GM18907 (cell line): ENCODE measurements around the gene ZNF488.

Experiments used
- ATAC-seq: cut with Tn5 transposase; IDR thresholded peaks from one replicate; pipeline ENCODE4 v1.9.1; 2021; ENCODE audit warnings: mild to moderate bottlenecking, moderate library complexity; ENCODE audit not compliant: unreplicated experiment

The ZNF488 gene

GRCh38 chr10:47332371-47332770, 51.7 kb downstream of the ZNF488 start:
- ATAC-seq: no peak

- no peak for ATAC-seq
Observed at GRCh38 chr10:47331954-47332353, 52.1 kb downstream of the ZNF488 start.

DNA sequence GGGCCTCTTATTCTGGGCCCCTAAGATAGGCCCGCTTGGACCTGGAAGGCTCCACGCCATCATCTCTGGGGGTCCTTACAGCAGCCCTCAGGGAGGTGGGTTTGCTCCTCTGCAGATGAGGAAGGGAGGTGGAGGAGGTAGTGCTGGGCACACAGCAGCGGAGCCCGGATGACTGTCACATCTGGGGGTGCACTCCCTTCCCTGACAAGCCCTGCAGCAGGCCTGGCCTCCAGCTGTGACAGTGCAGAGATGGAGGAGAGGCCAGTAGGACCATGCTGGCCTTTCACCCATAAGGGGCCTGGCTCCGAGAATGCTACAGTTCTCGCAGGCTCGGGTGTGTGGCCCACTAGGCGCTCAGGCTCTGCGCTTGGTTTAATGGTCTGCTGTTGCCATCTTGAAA, 52.6 kb downstream of the ZNF488 start:
- ATAC-seq: no peak

DNA sequence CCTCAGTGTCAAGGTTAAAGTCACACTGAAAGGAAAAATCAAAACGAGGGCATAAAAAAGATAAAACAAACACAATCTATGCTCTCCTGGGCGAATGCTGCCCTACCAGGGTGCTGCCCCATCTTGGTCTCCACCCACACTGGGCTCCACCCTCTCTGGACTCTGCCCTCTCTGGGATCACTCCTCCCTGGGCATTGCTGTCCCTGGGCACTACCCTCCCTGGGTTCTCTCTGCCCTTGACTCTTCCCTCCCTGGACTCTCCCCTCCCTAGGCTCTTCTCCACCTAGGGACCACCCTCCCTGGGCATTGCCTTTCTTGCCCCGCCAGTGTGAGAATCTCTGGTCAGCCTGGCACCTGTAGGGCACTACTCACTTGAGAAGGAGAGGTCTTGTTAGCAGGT, 53.3 kb downstream of the ZNF488 start:
- no peak for ATAC-seq

DNA sequence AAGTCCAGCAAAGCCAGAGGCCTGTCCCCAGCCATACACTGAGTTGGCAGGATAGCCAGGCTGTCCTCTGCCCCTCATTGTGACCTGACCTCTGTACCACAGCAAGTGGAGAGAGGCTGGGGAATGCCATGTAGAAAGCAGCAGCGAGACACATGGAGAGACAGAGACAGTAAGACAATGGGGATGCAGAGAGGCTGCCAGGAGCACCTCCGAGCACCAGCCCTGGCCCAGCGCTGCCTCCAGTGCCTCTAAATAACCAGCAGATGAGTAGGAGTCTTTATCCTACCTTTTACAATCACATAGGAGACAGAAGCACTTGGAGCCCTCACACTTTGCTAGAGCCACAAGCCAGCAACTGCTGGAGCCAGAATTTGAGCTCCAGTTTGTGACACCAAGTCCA, 53.7 kb downstream of the ZNF488 start:
- no peak for ATAC-seq

DNA sequence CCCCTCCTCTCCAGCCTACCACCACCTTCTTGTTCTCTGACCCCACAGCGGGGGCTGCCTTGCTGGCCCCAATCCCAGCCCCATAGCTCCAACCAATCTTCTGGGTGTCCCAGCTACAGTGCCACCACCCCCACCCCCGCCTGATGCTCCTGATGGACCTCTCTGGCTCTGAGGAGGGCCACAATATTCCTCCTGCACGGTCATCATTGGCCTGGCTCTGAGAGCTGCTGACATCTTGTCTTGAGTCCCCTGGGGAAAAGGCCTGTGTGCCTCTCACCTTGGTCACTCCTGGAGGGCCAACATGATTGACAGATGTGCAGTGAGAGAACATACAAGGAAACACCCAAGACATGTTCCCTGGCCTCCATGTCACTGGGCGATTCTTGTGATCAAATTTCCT, 54.2 kb downstream of the ZNF488 start:
- ATAC-seq: no peak

DNA sequence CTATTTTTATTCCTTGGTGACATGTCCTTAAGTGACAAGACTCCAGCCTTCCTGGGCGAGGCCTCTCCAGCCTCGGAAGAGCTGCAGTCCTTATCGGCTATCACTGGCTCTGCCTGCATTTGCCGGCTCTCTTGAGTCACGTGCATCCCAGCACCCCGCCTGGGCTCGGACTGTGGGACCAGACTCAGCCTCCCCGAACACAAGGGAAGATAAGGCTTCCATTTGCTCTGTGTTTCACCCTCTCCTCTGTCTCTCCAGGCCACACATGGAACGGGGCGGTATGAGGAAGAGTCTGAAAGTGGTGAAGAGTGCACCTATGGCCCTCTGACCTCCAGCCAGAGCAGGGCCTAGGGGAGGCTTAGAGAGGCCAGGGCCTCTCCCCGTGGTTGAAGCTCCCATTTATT, 57.2 kb downstream of the ZNF488 start:
- no peak for ATAC-seq

DNA sequence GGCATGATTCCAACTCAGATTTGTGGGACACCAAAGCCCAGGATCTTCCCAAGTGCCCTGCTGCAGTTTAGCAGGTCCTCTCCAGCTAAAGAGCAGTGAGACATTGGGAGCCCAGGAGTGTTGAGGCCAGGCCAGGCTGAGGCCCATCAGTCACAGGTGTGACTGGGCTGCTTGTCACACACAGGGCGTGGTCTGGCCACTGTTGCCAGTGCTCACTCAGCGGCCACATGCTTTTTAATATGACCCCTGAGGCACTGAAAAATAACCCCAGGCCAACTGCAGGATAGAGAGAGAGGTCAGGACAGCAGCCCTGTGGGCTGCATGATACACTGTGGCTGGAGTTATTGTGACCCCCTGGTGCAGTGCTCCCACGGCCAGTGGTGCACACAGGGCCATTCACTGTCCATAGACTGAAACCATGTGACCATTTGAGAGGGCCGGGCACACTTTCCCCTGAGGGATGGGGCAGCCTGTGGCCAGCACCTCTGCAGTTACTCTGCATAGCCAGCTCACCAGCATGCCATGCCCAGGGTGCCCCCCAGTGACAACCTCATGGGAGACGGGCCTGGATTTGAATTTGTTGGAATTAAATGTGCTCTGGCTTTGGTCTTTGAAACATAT, 57.7 kb downstream of the ZNF488 start:
- ATAC-seq: no peak

DNA sequence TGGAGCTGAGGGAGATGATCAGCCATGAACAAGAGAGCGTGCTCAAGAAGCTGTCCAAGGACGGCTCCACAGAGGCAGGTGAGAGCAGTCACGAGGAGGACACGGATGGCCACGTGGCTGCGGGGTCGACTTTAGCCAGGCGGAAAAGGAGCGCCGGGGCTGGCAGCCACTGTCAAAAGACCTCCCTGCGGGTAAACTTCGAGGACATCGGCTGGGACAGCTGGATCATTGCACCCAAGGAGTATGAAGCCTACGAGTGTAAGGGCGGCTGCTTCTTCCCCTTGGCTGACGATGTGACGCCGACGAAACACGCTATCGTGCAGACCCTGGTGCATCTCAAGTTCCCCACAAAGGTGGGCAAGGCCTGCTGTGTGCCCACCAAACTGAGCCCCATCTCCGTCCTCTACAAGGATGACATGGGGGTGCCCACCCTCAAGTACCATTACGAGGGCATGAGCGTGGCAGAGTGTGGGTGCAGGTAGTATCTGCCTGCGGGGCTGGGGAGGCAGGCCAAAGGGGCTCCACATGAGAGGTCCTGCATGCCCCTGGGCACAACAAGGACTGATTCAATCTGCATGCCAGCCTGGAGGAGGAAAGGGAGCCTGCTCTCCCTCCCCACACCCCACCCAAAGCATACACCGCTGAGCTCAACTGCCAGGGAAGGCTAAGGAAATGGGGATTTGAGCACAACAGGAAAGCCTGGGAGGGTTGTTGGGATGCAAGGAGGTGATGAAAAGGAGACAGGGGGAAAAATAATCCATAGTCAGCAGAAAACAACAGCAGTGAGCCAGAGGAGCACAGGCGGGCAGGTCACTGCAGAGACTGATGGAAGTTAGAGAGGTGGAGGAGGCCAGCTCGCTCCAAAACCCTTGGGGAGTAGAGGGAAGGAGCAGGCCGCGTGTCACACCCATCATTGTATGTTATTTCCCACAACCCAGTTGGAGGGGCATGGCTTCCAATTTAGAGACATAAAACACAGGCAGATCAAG, 58.5 kb downstream of the ZNF488 start:
- no peak for ATAC-seq

GRCh38 chr10:47323636-47324296, 60.3 kb downstream of the ZNF488 start:
- ATAC-seq: no peak

DNA sequence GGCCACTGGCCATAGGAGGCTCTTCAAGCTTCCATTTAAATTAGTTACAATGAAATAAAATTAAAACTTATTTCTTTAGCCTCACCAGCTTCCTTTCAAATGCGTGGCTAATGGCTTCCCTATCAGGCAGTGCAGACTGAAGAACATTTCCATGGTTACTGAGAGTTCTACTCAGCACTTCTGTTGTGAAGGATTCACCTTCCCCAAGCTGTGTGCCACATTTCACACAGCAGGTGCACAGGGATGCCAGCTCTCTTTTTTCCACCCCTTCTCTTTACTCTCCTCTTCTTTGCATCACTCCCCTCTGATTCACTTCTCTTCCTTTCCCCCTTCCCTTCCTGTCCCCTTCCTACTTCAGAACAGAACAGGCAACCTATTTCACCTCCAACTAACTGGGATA, 61.0 kb downstream of the ZNF488 start:
- no peak for ATAC-seq

DNA sequence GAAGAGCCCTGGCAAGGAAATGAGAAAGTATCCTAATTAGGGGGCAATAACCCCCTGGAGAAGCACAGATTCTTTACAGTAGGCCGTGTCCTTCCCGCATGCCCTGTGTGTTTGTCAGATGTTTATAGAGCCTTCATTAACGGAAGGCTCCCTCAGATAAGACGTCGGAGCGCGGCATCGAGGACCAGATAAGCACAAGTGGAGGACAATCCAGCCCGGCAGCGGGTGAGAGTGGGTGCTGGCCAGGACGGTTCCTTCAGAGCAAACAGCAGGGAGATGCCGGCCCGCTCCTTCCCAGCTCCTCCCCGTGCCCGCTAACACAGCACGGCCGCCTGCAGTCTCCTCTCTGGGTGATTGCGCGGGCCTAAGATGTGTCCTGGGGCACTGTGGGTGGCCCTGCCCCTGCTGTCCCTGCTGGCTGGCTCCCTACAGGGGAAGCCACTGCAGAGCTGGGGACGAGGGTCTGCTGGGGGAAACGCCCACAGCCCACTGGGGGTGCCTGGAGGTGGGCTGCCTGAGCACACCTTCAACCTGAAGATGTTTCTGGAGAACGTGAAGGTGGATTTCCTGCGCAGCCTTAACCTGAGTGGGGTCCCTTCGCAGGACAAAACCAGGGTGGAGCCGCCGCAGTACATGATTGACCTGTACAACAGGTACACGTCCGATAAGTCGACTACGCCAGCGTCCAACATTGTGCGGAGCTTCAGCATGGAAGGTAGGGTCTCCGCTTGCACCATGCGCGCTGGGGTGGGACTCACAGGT, 61.6 kb downstream of the ZNF488 start, which contains the start of gene GDF2:
Gene GDF2 (plus strand): TSS at position 155 of the 762 bp plus-strand sequence. CDS start 215 bp downstream, at position 370.
- ATAC-seq: no peak

GRCh38 chr10:47321521-47322195, 62.4 kb downstream of the ZNF488 start:
- ATAC-seq: no peak

- no peak for ATAC-seq
Observed at GRCh38 chr10:47320812-47321211, 63.3 kb downstream of the ZNF488 start.

DNA sequence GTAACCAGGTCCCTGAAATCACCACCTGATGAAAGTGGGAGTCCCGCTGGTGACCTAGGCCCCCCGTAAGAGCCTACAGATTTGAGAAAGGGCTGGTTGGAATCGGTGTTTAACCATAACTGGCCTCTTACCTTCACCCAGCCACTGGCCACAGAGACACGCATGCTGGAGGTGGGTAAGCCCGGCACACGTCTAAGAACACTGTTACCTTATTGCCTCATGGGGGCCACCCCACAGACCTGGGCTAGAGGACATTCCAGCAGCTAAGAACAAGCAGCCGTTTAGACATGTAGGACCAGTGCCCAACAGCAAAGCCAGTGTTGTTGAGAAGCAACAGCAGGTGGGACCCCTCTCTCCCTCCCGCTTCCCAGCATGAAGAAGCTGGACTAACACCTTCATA, 64.3 kb downstream of the ZNF488 start:
- ATAC-seq: no peak

DNA sequence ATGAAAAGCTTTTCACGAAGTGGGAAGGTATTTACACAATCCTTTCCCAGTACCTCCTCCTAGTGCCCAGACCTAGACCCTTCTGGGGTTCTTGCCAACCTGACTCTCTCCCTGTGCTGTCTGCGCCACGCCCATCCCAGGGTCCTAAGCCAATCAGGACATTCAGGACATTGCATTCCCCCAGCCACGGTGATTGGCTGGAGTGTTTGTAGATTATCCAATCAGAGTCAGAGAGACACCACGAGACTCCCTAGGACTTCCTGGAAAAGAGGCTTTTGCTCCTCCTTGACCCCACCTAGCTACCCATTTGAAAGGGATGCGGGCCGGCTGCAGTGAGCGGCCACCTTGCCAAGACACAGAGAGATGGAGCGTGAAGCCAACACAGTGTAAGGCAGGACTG, 65.4 kb downstream of the ZNF488 start:
- no peak for ATAC-seq

DNA sequence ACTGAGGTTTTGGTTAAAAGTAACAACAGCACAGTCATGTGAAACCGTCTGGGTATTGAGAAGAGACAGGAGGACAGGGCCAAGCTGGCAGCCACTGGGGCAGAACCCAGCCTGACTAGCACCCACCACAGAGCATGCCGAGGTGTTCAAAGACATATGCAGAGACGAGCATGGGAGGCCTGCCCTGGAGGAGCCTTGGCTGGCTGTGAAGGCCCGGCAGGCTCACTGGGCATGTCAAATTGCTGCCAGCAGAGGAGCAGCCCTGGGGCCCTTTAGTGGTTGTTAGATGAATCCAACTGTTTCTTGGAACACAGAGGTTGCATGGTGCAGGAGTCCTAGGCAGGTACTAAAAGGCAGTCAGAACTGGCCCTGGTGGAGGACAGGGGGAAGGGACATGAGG, 66.8 kb downstream of the ZNF488 start:
- ATAC-seq: no peak

DNA sequence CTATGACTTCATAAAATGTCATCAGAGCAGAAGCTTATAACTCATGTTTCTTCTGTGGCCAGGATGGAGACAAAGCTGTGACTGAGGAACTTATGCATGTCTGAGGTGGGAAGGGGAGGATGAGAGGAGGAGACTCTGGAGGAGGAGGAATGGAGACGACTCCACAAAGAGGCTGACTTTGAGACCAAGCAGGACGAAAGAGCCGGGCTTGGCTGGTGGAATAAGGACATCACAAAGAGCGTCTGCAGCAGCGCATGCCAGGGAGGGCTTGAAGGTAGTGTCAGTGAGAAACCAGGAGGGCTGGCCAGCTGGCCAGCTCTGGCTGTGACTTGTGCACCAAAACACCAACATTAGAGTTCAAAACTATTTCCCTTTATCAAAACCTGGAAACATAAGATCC, 68.0 kb downstream of the ZNF488 start:
- ATAC-seq: no peak
